ENCODE measurements around the gene RNF181.
"Not testable (repeated sequence)": the region's sequence is repeated elsewhere in the genome, so short reads cannot be mapped to it uniquely, and the experiment has no call there.

RNF181 gene

DNA sequence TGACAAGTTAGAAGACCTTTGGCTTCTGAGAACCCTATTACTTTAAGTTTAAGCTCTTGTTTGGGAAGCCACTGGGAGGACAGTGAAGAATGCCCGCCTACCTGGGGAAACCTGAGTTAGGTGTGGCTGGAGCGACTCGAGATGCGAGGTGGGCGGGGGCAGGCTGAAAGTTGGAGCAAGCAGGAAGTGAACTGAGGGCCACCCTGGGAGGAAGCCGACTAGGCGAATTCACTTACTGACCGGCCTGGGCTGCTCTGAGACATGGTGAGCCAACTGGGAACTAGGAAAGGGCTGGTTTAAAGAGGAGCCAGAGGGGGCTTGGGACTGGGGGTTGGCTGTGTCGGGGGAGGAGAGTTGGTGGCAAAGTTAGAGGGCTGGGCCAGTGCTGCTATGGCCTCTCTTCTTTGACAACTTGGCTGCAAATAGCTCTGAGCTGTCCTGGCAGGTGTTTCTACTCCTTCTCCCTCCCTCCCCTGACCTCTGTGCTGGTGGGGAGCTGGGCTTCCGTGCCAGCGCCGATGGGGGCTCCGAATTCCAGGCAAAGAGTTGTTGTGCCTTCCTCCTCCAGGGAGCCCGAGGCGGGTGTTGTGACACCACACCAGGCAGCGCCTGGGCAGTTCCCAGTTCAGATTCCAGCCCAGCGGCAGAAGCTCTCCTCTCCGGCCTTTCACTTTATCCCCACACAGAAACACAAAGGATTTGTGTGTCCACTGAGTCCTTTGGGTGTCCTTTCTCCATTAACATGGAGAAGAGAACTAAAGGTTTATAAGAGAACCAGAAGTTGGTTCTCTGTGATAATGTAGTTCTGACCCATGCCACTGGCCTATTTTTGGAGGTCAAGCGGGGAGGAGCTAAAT, 17.9 kb upstream of the RNF181 start, which contains the start of gene VAMP8:
VAMP8 (plus strand) TSS at position 201 of the 857 bp plus-strand sequence; CDS start at position 262, 61 bp downstream.
- FAIRE-seq = no peak

DNA sequence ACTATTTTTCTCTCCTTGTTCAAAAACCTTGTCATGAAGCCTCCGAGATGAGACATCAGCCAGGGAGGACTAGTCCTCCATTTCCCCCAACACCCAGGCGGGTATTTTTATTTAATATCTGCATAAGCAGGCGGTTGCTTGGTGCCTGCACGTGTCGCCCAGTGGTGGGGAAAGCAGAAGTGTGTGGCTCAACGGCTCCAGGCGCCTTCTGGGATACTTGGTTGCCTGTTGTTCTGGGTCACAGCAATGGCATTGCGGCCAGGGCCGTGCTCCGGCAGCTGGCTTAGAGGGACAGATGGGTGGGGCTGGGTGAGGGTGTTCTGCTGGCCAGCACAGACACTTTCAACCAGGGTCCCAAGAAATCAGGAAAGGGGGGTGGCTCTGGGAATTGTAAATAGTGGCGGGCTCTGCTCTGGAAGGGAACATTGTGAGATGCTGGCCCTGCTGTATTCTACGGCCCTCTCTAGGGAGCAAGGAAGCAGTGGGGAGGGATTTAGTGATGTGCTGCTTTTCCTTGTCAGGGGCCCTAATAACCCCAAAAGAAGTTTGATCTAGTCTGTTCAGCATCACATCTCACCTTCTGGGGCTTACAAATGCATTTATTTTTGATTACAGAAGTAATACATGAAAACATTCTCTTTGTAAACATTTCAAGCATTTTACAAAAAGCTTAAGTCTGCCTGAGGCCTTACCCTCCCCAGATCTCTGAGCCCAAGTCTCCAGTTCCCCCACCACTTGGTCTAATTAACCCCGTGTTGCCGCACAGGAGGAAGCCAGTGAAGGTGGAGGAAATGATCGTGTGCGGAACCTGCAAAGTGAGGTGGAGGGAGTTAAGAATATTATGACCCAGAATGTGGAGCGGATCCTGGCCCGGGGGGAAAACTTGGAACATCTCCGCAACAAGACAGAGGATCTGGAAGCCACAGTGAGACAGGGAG, 17.0 kb upstream of the RNF181 start:
- FAIRE-seq = no peak

GRCh38 chr2:85579266-85579935, 16.1 kb upstream of the RNF181 start:
- no peak for FAIRE-seq

- no peak for FAIRE-seq
These were observed 15.3 kb upstream of the RNF181 start for GRCh38 chr2:85580206-85580605.

- FAIRE-seq = no peak
These were observed 13.1 kb upstream of the RNF181 start for GRCh38 chr2:85582492-85582891.

- no peak for FAIRE-seq
These were observed 11.7 kb upstream of the RNF181 start for GRCh38 chr2:85583667-85584353.

DNA sequence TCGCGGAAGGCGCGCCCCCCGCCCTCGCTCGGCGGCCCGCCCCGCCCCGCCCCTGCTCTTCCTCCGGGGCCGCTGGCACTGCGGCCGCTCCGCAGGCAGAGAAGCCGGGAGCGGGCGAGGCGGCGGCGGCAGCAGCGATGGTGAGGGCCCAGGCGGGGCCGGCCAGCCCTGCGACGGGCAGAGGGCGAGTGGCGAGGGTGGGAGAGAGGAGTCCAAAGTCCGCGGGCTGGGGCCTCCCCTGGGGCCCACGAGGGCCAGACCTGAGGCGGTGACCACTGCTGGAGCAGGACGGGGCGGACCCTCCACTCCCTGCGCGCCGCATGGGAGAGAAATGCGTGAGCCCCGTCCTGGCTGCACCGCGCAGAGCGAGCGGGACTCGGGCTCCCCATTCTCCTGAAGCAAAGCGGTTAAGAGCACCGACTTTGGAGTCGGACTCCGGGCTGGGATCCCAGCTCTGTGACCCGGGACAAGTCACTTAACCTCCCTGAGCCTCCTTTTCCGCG, 11.1 kb upstream of the RNF181 start, which contains the start of gene VAMP5:
VAMP5 (plus strand) TSS at position 78 of the 503 bp plus-strand sequence; CDS start at position 138, 60 bp downstream.
- no peak for FAIRE-seq

GRCh38 chr2:85584857-85585780, 10.4 kb upstream of the RNF181 start:
- FAIRE-seq = no peak

DNA sequence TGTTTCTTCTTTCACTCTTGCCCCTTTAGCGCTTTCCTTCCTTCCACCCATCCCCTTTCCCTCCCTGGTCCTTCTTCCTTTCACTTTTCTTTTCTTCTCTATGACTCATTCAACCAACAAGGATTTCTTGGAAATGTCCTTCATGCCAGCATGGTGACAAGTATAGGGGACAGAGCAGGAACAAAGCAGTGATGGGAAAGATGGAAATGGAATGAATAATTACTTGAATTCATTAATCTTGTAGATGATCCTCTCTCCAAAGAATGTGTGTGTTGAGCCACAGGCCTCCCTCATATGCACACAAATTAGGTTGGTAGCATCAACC, 9.8 kb upstream of the RNF181 start:
- FAIRE-seq = no peak

DNA sequence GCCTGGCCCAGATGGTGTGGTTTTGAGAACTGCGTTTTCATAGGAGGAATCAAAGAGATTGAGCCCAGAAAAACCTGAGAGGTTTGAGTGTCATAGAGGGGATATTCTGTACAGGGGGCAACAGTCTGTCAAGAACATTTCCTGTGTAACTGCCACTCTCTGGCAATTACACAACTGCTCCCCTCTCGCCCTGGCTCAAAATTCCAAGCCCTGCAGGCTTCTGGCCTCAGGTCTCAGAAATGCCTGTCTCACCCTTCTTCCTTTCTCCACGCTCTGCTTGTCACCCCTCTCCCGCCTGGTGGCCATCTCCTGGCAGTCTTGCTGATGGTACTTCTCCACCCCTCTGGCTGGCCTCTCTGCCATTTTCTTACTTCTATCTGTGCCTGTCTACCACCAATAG, 7.3 kb upstream of the RNF181 start:
- no peak for FAIRE-seq

- FAIRE-seq = no peak
These were observed 6.9 kb upstream of the RNF181 start for GRCh38 chr2:85588645-85589044.

DNA sequence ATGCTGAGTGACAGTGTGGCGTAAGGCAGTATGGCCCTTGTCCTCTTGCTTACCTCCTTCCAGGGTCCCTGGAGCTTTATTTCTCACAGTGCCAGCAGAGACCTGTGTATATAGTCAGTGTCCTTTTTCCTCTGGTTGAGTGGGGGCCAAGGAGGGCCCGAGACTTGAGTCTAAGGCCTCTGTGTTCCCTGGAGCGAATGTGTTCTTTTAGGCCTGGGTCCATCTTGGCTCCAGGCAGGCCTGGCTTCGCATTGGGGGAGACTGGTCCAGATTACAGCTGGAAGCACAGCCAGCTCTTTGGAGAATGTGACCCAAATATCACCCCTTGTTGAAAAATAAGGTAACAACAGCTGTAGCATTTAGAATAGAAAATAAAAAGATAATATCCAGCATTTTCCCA, 6.4 kb upstream of the RNF181 start:
- FAIRE-seq = no peak

- FAIRE-seq = no peak
These were observed 5.4 kb upstream of the RNF181 start for GRCh38 chr2:85589982-85590791.

DNA sequence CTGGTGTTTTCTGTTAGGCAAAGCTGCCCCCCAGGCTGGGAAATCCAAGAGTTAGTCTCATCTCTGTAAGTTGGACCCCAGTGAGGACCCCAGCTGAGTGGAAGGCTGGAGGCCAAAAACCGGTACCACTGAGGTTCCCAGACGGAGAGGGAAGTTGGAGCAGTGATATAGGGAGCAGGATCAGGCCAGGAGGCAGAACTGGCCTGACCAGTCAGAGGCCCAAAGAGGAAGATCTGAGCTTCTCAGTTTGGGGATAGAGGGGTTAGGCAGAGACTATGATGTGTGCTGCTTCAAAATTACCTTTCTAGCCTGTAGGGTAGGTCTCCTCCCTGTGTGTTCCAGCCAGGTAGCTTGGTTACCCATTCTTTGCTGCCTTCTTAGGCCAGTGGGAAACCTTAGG, 4.6 kb upstream of the RNF181 start:
- FAIRE-seq = no peak

DNA sequence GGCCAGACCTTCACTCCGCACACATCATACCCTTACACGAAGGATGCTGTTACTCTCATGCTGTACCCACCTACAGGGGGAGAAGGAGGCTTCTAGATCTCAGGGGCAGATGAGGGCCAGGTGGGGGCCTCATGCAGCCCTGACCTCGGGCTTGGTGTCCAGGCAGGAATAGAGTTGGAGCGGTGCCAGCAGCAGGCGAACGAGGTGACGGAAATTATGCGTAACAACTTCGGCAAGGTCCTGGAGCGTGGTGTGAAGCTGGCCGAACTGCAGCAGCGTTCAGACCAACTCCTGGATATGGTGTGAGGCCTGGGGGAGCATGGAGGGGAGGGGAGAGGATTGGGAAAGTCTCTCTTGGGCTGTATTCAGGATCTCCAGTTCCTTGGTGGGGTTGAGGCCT, 4.0 kb upstream of the RNF181 start:
- no peak for FAIRE-seq

GRCh38 chr2:85592299-85592698, 3.2 kb upstream of the RNF181 start:
- FAIRE-seq = not testable (repeated sequence)

- FAIRE-seq = no peak
These were observed 2.5 kb upstream of the RNF181 start for GRCh38 chr2:85593023-85593422.

DNA sequence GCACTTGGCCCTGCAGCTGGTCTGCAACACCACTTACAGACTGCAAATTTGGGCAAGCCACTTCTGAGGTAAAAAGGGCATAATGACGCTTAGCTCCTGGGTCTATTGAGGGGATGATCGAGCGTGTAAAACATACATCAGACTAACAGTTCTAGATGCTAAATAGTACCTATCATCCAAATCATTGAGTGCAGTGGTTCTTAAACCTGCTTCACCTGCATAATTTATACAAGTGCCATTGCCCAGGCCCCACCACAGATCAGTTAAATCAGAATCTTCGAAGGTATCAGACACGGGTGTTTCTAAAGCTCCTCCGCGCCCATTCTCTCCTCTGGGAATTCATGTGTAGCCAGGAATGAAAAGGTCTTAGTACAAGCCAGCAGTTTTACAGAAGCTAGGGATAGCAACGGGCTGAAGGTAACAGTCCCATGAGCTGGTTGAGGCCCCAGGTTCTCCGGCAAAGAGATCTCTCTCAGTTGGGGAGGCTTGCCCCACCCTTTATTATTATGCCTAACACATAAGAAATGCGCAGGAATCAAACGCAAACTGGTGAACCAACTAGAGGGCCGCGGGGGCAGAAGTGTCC, 737 bp upstream of the RNF181 start:
- FAIRE-seq = no peak

- FAIRE-seq = no peak
These were observed 435 bp downstream of the RNF181 start for GRCh38 chr2:85596026-85596333.
